HCT116 (cell line): ENCODE data around the gene ORC4. TPM values are rescaled to one million over a fixed set of nuclear protein-coding genes. Genes with fewer than 3 reads are reported as not detected.

Experiments used
- ATAC-seq: fragments of 200-7000 bp; cut with Tn5 transposase; 2 replicates; pipeline ENCODE4 v1.9.1; 2020; ENCODE audit warnings: mild to moderate bottlenecking, moderate library complexity
- BruUV-seq: library from RNA; stranded (reverse); fragments of 400-500 nt; replicated peaks from 2 replicates; lab custom pipeline; 2021; lab: Mats Ljungman, UMichigan
- CTCF ChIA-PET: fragments of 300-600 bp; sonication (Branson Sonifier 250); formaldehyde crosslinking; loops from one replicate; lab custom pipeline; 2021; ENCODE audit warnings: antibody characterized with exemption; lab: Charles Lee
- POLR2A ChIA-PET: fragments of 300-600, 350-600 bp; sonication (Branson Sonifier 250); formaldehyde crosslinking; loops from one replicate; lab custom pipeline; 2021; ENCODE audit warnings: antibody characterized with exemption; lab: Charles Lee
- RAD21 ChIA-PET, 2 experiments: fragments of 300-600 bp; sonication (Branson Sonifier 250); formaldehyde crosslinking; loops; one replicate each; lab custom pipeline; 2023; ENCODE audit warnings: low total read pairs in 2 of 2; ENCODE audit not compliant: uncharacterized antibody in 2 of 2, unreplicated experiment in 2 of 2, low non-redundant PET in 1 of 2; lab: Charles Lee
- DNase-seq: peaks from one replicate; pipeline ENCODE4 v3.0.0-alpha.2; 2010; ENCODE audit warnings: low read depth, low spot score
- H2AFZ ChIP-seq: fragments of 200-600 bp; shearing (Covaris generic), sonication (generic); 2 replicates; pipeline ENCODE4 v1.6.1; 2017; ENCODE audit warnings: low read depth, mixed run types, mixed read lengths, antibody characterized with exemption, low read length; ENCODE audit not compliant: poor library complexity, severe bottlenecking
- H3K27ac ChIP-seq: 2 replicates; pipeline ENCODE4 v1.5.1; 2012; ENCODE audit warnings: low read depth, low read length
- H3K27me3 ChIP-seq: fragments of 200-600 bp; sonication (generic); 2 replicates; pipeline ENCODE4 v1.6.1; 2016; ENCODE audit warnings: mixed run types, low read length, mixed read lengths; ENCODE audit not compliant: insufficient read depth
- H3K36me3 ChIP-seq, 2 experiments: fragments of 200-500 bp in 1 of 2; fragments of 200-600 bp in 1 of 2; sonication (Bioruptor generic) in 1 of 2; sonication (generic) in 1 of 2; 2 replicates each; pipeline versions ENCODE4 v1.5.1 to v1.6.1; 2014 to 2016; ENCODE audit warnings: low read length in 2 of 2, inconsistent platforms in 1 of 2, mixed read lengths in 1 of 2, mixed run types in 1 of 2; ENCODE audit not compliant: insufficient read depth in 2 of 2, control insufficient read depth in 1 of 2
- H3K4me1 ChIP-seq, 2 experiments: fragments of 200-600 bp in 1 of 2; sonication (generic) in 1 of 2; 2 replicates each; pipeline versions ENCODE4 v1.5.1 to v1.6.1; 2012 to 2017; ENCODE audit warnings: low read length in 2 of 2, inconsistent platforms in 1 of 2, mild to moderate bottlenecking in 1 of 2, mixed read lengths in 1 of 2, mixed run types in 1 of 2, moderate library complexity in 1 of 2; ENCODE audit not compliant: insufficient read depth in 2 of 2, control insufficient read depth in 1 of 2
- H3K4me2 ChIP-seq: fragments of 200-600 bp; sonication (generic); 2 replicates; pipeline ENCODE4 v1.6.1; 2017; ENCODE audit warnings: mixed run types, low read length, mixed read lengths
- H3K4me3 ChIP-seq, 2 experiments: fragments of 200-600 bp in 1 of 2; sonication (generic) in 1 of 2; replicated peaks in 1 of 2; 2 replicates each; pipeline ENCODE4 v1.5.1; 2011 to 2016; ENCODE audit warnings: low read length in 2 of 2, control low read depth in 1 of 2, low read depth in 1 of 2, mild to moderate bottlenecking in 1 of 2, mixed read lengths in 1 of 2, mixed run types in 1 of 2
- H3K79me2 ChIP-seq: fragments of 200-600 bp; sonication (generic); 2 replicates; pipeline ENCODE4 v1.6.1; 2017; ENCODE audit warnings: mild to moderate bottlenecking, mixed run types, low read length, moderate library complexity, mixed read lengths; ENCODE audit not compliant: insufficient read depth
- H3K9ac ChIP-seq: fragments of 200-600 bp; sonication (generic); 2 replicates; pipeline ENCODE4 v1.6.1; 2016; ENCODE audit warnings: low read length, mixed read lengths
- H3K9me2 ChIP-seq: fragments of 200-600 bp; sonication (generic), shearing (Covaris generic); 2 replicates; pipeline ENCODE4 v1.6.1; 2017; ENCODE audit warnings: mixed run types, mild to moderate bottlenecking, moderate library complexity; ENCODE audit not compliant: insufficient read depth
- H3K9me3 ChIP-seq, 2 experiments: fragments of 200-500 bp in 1 of 2; fragments of 200-600 bp in 1 of 2; sonication (Bioruptor generic) in 1 of 2; sonication (generic) in 1 of 2; 2 replicates each; pipeline ENCODE4 v1.6.1; 2014 to 2017; ENCODE audit warnings: low read length in 2 of 2, mixed read lengths in 2 of 2, inconsistent platforms in 1 of 2, low read depth in 1 of 2, mild to moderate bottlenecking in 1 of 2, mixed run types in 1 of 2, moderate library complexity in 1 of 2; ENCODE audit not compliant: control insufficient read depth in 1 of 2, insufficient read depth in 1 of 2
- H4K20me1 ChIP-seq: fragments of 200-600 bp; sonication (generic), shearing (Covaris generic); 2 replicates; pipeline ENCODE4 v1.6.1; 2017; ENCODE audit warnings: mixed run types, mild to moderate bottlenecking, moderate library complexity; ENCODE audit not compliant: insufficient read depth
- ATF3 ChIP-seq: IDR thresholded peaks from 2 replicates; pipeline ENCODE4 v1.6.1; 2012
- CBX3 ChIP-seq: IDR thresholded peaks from 2 replicates; pipeline ENCODE4 v1.6.1; 2012; ENCODE audit warnings: low read depth
- CEBPB ChIP-seq: IDR thresholded peaks from 2 replicates; pipeline ENCODE4 v1.6.1; 2012; ENCODE audit warnings: low read depth
- CTCF ChIP-seq, 3 experiments: fragments of 200-600 bp in 1 of 3; sonication (generic) in 1 of 3; IDR thresholded peaks in 2 of 3; conservative IDR thresholded peaks in 1 of 3; 2 replicates each; pipeline ENCODE4 v1.5.1; 2012 to 2017; ENCODE audit warnings: low read depth in 2 of 3, low read length in 2 of 3, antibody characterized with exemption in 1 of 3, borderline replicate concordance in 1 of 3, control low read depth in 1 of 3, mild to moderate bottlenecking in 1 of 3, mixed read lengths in 1 of 3, mixed run types in 1 of 3, moderate library complexity in 1 of 3; ENCODE audit not compliant: insufficient read depth in 1 of 3
- ELF1 ChIP-seq: IDR thresholded peaks from 2 replicates; pipeline ENCODE4 v1.6.1; 2012; ENCODE audit warnings: low read depth, borderline replicate concordance
- EZH2 ChIP-seq: fragments of 200-600 bp; sonication (generic); IDR thresholded peaks from 2 replicates; pipeline ENCODE4 v1.6.1; 2017; ENCODE audit warnings: antibody characterized with exemption, mixed run types
- FOSL1 ChIP-seq: IDR thresholded peaks from 2 replicates; pipeline ENCODE4 v1.6.1; 2012; ENCODE audit warnings: low read depth
- MAX ChIP-seq: IDR thresholded peaks from 2 replicates; pipeline ENCODE4 v1.6.1; 2012
- POLR2A ChIP-seq: IDR thresholded peaks from 2 replicates; pipeline ENCODE4 v1.7.0; 2011; ENCODE audit warnings: borderline replicate concordance; ENCODE audit not compliant: insufficient read depth, insufficient read length; ENCODE audit errors: extremely low read depth
- POLR2AphosphoS5 ChIP-seq: IDR thresholded peaks from 2 replicates; pipeline ENCODE4 v1.6.1; 2011; ENCODE audit warnings: mild to moderate bottlenecking, low read depth, low read length, moderate library complexity
- RAD21 ChIP-seq: IDR thresholded peaks from 2 replicates; pipeline ENCODE4 v1.6.1; 2012; ENCODE audit warnings: low read depth, mild to moderate bottlenecking
- SIN3A ChIP-seq: IDR thresholded peaks from 2 replicates; pipeline ENCODE4 v1.6.1; 2012; ENCODE audit warnings: low read depth
- SP1 ChIP-seq: IDR thresholded peaks from 2 replicates; pipeline ENCODE4 v1.6.1; 2012; ENCODE audit warnings: low read depth
- TCF7L2 ChIP-seq: IDR thresholded peaks from 2 replicates; pipeline ENCODE4 v1.7.0; 2011; ENCODE audit warnings: borderline replicate concordance, inconsistent platforms; ENCODE audit not compliant: insufficient read depth, insufficient read length; ENCODE audit errors: extremely low read depth
- YY1 ChIP-seq: IDR thresholded peaks from 2 replicates; pipeline ENCODE4 v1.6.1; 2011; ENCODE audit warnings: low read length, low read depth, moderate library complexity, mild to moderate bottlenecking; ENCODE audit not compliant: insufficient replicate concordance; ENCODE audit errors: extremely low read depth
- ZBTB33 ChIP-seq: IDR thresholded peaks from 2 replicates; pipeline ENCODE4 v1.6.1; 2011; ENCODE audit warnings: mild to moderate bottlenecking, low read length, moderate library complexity; ENCODE audit not compliant: insufficient replicate concordance; ENCODE audit errors: extremely low read depth
- ZFX ChIP-seq: fragments of 450-650 bp; IDR thresholded peaks from 2 replicates; pipeline ENCODE4 v1.6.1; 2017
- intact Hi-C: fragments of 100-400 bp; cut with micrococcal nuclease; formaldehyde crosslinking; loops from 2 replicates; pipeline ENCODE4 v1.10.0; 2022
- total RNA-seq: library from RNA; stranded (reverse); gene quantifications from one replicate; pipeline ENCODE4 v1.2.1, GENCODE V29; 2021; ENCODE audit not compliant: unreplicated experiment

ORC4 gene
- total RNA-seq, 1 experiment from 2014 or later, result 51.0 TPM

GRCh38 chr2:147882631-147883030 is 137.9 kb downstream of the ORC4 start:
- Histone ChIP-seq H3K36me3 (no peaks in the 10 kb centered on the region), H4K20me1 (no peaks in the 10 kb centered on the region; the same call in 1 of the 2 replicates), H3K4me1 (no peaks in the 10 kb centered on the region), H3K27ac (no peak overlapping the region), H2AFZ (no peak overlapping the region), H3K9me2 (no peaks in the 10 kb centered on the region), H3K79me2 (peaks cover 3% of the 10 kb centered on the region; the same call in 1 of the 2 replicates), H3K9ac (no peak overlapping the region), H3K9me3 (no peaks in the 10 kb centered on the region), H3K4me3 (no peak overlapping the region), H3K4me2 (no peak overlapping the region), H3K27me3 (no peaks in the 10 kb centered on the region)
- TF ChIP-seq POLR2AphosphoS5, result no peak
- TF ChIP-seq CBX3, result no peak
- no peak for TF ChIP-seq TCF7L2
- TF ChIP-seq FOSL1, result no peak
- TF ChIP-seq RAD21, result no peak
- TF ChIP-seq CEBPB, result no peak
- no peak for TF ChIP-seq CTCF (IDR thresholded peaks at IDR 0.05 in 2 of 3, conservative IDR thresholded peaks at IDR 0.05 in 1 of 3; ENCODE audit: borderline replicate concordance in 1 of 3, insufficient read depth in 1 of 3, low read depth in 2 of 3, low read length in 2 of 3)
- no peak for TF ChIP-seq POLR2A
- no peak for TF ChIP-seq EZH2
- no peak for TF ChIP-seq ZBTB33
- no peak for TF ChIP-seq ZFX
- no peak for TF ChIP-seq ELF1
- no peak for TF ChIP-seq YY1
- no peak for TF ChIP-seq SIN3A
- TF ChIP-seq ATF3, result no peak
- no peak for TF ChIP-seq SP1
- TF ChIP-seq MAX, result no peak
- DNase-seq (no peak), ATAC-seq (no peak)
- ChIA-PET CTCF (no interaction called here), RAD21 (no interaction called here), POLR2A (no interaction called here)
- BruUV-seq, result no TSS peak
- intact Hi-C loops, result no loop called here
